ENCODE measurements around the gene ELL2. TPM values are rescaled to one million over a fixed set of nuclear protein-coding genes. Genes with fewer than 3 reads are reported as not detected.

Gene ELL2
- total RNA-seq, 1 experiment from 2014 or later = 27.5 TPM

- H2BK20ac ChIP-seq (ENCODE audit: low read depth, low read length, poor library complexity, severe bottlenecking) = no peak overlapping the region
- no peaks in the 10 kb centered on the region; the same call in 1 of the 2 replicates for H3K79me2 ChIP-seq (ENCODE audit: insufficient read depth, low read length)
- H3K4me1 Mint-ChIP-seq = peaks cover 58 to 59% of the 10 kb centered on the region in 2 experiments
- H3T11ph ChIP-seq (ENCODE audit: low read length) = no peak overlapping the region
- H3K23me2 ChIP-seq (ENCODE audit: insufficient read length, low read depth, low read length, poor library complexity, severe bottlenecking) = peaks cover 15% of the 10 kb centered on the region
- no peak overlapping the region for H3K23ac ChIP-seq (ENCODE audit: insufficient read length, low read depth, low read length)
- peak; percentile 82 for DNase-seq
- peaks cover 5% of the 10 kb centered on the region; the same call in 1 of the 2 replicates for H3K27me3 ChIP-seq (ENCODE audit: insufficient read depth, low read length)
- H3K4ac ChIP-seq (ENCODE audit: low read depth, low read length) = no peak overlapping the region
- peaks cover 17% of the 10 kb centered on the region for H3K27me3 Mint-ChIP-seq (ENCODE audit: low read depth)
- no peak overlapping the region for H2BK5ac ChIP-seq (ENCODE audit: insufficient read length, low read length)
- H2BK12ac ChIP-seq (ENCODE audit: insufficient read length, low read depth, low read length) = no peak overlapping the region
- peak overlapping the region; percentile 93 for H3K4me2 ChIP-seq (ENCODE audit: insufficient read depth, insufficient read length, low read length)
- peak overlapping the region; percentile 90 for H3K14ac ChIP-seq (ENCODE audit: insufficient read depth, low read length)
- no peak overlapping the region for H2AFZ ChIP-seq (ENCODE audit: low read length)
- H3K56ac ChIP-seq (ENCODE audit: insufficient read length, low read depth, low read length) = no peak overlapping the region
- no peak overlapping the region for H2AK5ac ChIP-seq (ENCODE audit: insufficient read length, low read length)
- H3K4me1 ChIP-seq (ENCODE audit: insufficient read depth, low read length) = peaks cover 14% of the 10 kb centered on the region; the same call in 1 of the 2 replicates
- no peak overlapping the region for H4K8ac ChIP-seq (replicated peaks; ENCODE audit: insufficient read length, low read depth, low read length)
- H3K9ac ChIP-seq (ENCODE audit: extremely low read depth, insufficient read length, low read length) = peak overlapping the region; percentile 78
- peak overlapping the region; percentile 92 for H3K18ac ChIP-seq (ENCODE audit: insufficient read length, low read depth, low read length)
- peak overlapping the region; percentile 90 to 96 for H3K4me3 Mint-ChIP-seq
- H3K9me3 ChIP-seq (ENCODE audit: control insufficient read depth, low read depth, low read length) = no peaks in the 10 kb centered on the region
- peak; percentile 80 for TF ChIP-seq CTCF (conservative IDR thresholded peaks at IDR 0.05)
- no peak overlapping the region for H4K91ac ChIP-seq (ENCODE audit: insufficient read length, low read depth, low read length)
- no peak overlapping the region for H4K5ac ChIP-seq (ENCODE audit: insufficient read length, low read depth, low read length)
- H2BK15ac ChIP-seq (ENCODE audit: low read depth, low read length) = no peak overlapping the region
- no peaks in the 10 kb centered on the region for H3K79me1 ChIP-seq (ENCODE audit: insufficient read depth, low read depth, low read length, poor library complexity, severe bottlenecking)
- H2BK120ac ChIP-seq (ENCODE audit: low read depth, low read length, poor library complexity, severe bottlenecking) = no peak overlapping the region
- WGBS (ENCODE audit: extremely low coverage, insufficient read length, low lambda C conversion rate) = no CpG with 5 or more reads among the region's 90 CpGs
- no peak overlapping the region for H3K27ac ChIP-seq (ENCODE audit: insufficient read length, low read depth, low read length)
- H3K36me3 Mint-ChIP-seq (ENCODE audit: insufficient read depth in 1 of 3, low read depth in 3 of 3) = no peaks in the 10 kb centered on the region
- no peaks in the 10 kb centered on the region for H3K9me3 Mint-ChIP-seq
- peak overlapping the region; percentile 30 to 97 (median 96); a peak in 6 of 7 replicates for H3K27ac Mint-ChIP-seq
- peaks cover 3% of the 10 kb centered on the region for H4K20me1 ChIP-seq (ENCODE audit: control insufficient read depth, insufficient read depth, insufficient read length)
Measured at GRCh38 chr5:95960667-95961616, 709 bp downstream of the ELL2 start.
